Mesendoderm (in vitro differentiated cells): ENCODE measurements around the gene CD160.

Source experiments
- DNase-seq: peaks from one replicate; pipeline ENCODE4 v3.0.0; 2013
- H2AK5ac ChIP-seq: 2 replicates; pipeline ENCODE4 v1.6.1; 2013; ENCODE audit warnings: low read length, inconsistent platforms
- H2BK120ac ChIP-seq: 2 replicates; pipeline ENCODE4 v1.6.1; 2013; ENCODE audit warnings: low read depth, mild to moderate bottlenecking, low read length, moderate library complexity, mixed read lengths
- H2BK15ac ChIP-seq: replicated peaks from 2 replicates; pipeline ENCODE4 v1.6.1; 2013; ENCODE audit warnings: low read depth, mild to moderate bottlenecking, moderate library complexity
- H2BK5ac ChIP-seq: 2 replicates; pipeline ENCODE4 v1.6.1; 2013; ENCODE audit warnings: low read length, inconsistent platforms
- H3K18ac ChIP-seq: 2 replicates; pipeline ENCODE4 v1.6.1; 2013; ENCODE audit warnings: mild to moderate bottlenecking, low read length, mixed read lengths
- H3K23ac ChIP-seq: one replicate; pipeline ENCODE4 v1.6.1; 2013; ENCODE audit warnings: low read length
- H3K27ac ChIP-seq: 2 replicates; pipeline ENCODE4 v1.5.1; 2013; ENCODE audit warnings: low read depth, mild to moderate bottlenecking, inconsistent platforms, low read length, moderate library complexity
- H3K27me3 ChIP-seq: 2 replicates; pipeline ENCODE4 v1.6.1; 2013; ENCODE audit warnings: low read length, control low read depth, mild to moderate bottlenecking, inconsistent platforms; ENCODE audit not compliant: insufficient read depth, poor library complexity
- H3K36me3 ChIP-seq: 2 replicates; pipeline ENCODE4 v1.6.1; 2013; ENCODE audit warnings: low read length, inconsistent platforms; ENCODE audit not compliant: control insufficient read depth, insufficient read depth
- H3K4ac ChIP-seq: one replicate; pipeline ENCODE4 v1.6.1; 2013; ENCODE audit warnings: low read depth, mild to moderate bottlenecking, low read length, moderate library complexity
- H3K4me1 ChIP-seq: 2 replicates; pipeline ENCODE4 v1.6.1; 2013; ENCODE audit warnings: low read depth, low read length, inconsistent platforms; ENCODE audit not compliant: control insufficient read depth
- H3K4me2 ChIP-seq: 2 replicates; pipeline ENCODE4 v1.6.1; 2013; ENCODE audit warnings: low read length
- H3K4me3 ChIP-seq: 2 replicates; pipeline ENCODE4 v1.5.1; 2013; ENCODE audit warnings: mild to moderate bottlenecking, low read length
- H3K56ac ChIP-seq: one replicate; pipeline ENCODE4 v1.6.1; 2013; ENCODE audit warnings: low read length
- H3K79me1 ChIP-seq: 2 replicates; pipeline ENCODE4 v1.6.1; 2013; ENCODE audit warnings: low read length, inconsistent platforms
- H3K79me2 ChIP-seq: 2 replicates; pipeline ENCODE4 v1.6.1; 2013; ENCODE audit warnings: mild to moderate bottlenecking, low read length; ENCODE audit not compliant: control insufficient read depth, insufficient read depth
- H3K9ac ChIP-seq: 2 replicates; pipeline ENCODE4 v1.6.1; 2013; ENCODE audit warnings: low read length, inconsistent platforms
- H4K5ac ChIP-seq: one replicate; pipeline ENCODE4 v1.6.1; 2013; ENCODE audit warnings: low read length
- H4K8ac ChIP-seq: one replicate; pipeline ENCODE4 v1.6.1; 2013; ENCODE audit warnings: low read depth, mild to moderate bottlenecking, control low read depth, low read length, moderate library complexity
- WGBS: extraction: QIAGEN DNeasy Blood & Tissue Kit; methylation state at CpG from one replicate; pipeline ENCODE4 v1.1.7; 2013; ENCODE audit warnings: low lambda C conversion rate, missing lambda C conversion rate; ENCODE audit not compliant: insufficient coverage; ENCODE audit errors: extremely low coverage; 5-methylcytosine and 5-hydroxymethylcytosine counted together

CD160 gene

GRCh38 chr1:145730900-145731299 lies 11.6 kb downstream of the CD160 start:
- Histone ChIP-seq H3K36me3 (no peaks in the 10 kb centered on the region), H3K4me2 (no peak overlapping the region), H3K4ac (no peak overlapping the region), H2BK5ac (no peak overlapping the region), H3K56ac (no peak overlapping the region), H3K79me2 (no peaks in the 10 kb centered on the region), H3K4me1 (no peaks in the 10 kb centered on the region), H3K79me1 (no peaks in the 10 kb centered on the region), H3K27ac (no peak overlapping the region), H2BK120ac (no peak overlapping the region), H4K5ac (no peak overlapping the region), H3K4me3 (no peak overlapping the region), H4K8ac (no peak overlapping the region), H3K9ac (no peak overlapping the region), H3K23ac (no peak overlapping the region), H2BK15ac (no peak overlapping the region), H3K18ac (no peak overlapping the region), H2AK5ac (no peak overlapping the region), H3K27me3 (no peaks in the 10 kb centered on the region)
- DNase-seq, result peak; percentile 63
- WGBS, result no CpG with 5 or more reads among the region's 3 CpGs

- Histone ChIP-seq H3K27ac (no peak overlapping the region), H3K4me3 (no peak overlapping the region), H3K23ac (no peak overlapping the region), H3K36me3 (no peaks in the 10 kb centered on the region), H3K4me1 (no peaks in the 10 kb centered on the region), H3K56ac (no peak overlapping the region), H3K27me3 (no peaks in the 10 kb centered on the region), H2BK120ac (no peak overlapping the region), H3K79me2 (no peaks in the 10 kb centered on the region), H2AK5ac (no peak overlapping the region), H3K9ac (no peak overlapping the region), H4K8ac (no peak overlapping the region), H2BK5ac (no peak overlapping the region), H3K79me1 (no peaks in the 10 kb centered on the region), H3K4ac (no peak overlapping the region), H2BK15ac (no peak overlapping the region), H3K4me2 (no peak overlapping the region), H4K5ac (no peak overlapping the region), H3K18ac (no peak overlapping the region)
- DNase-seq, result no peak
- WGBS, result no CpG with 5 or more reads among the region's 1 CpG
Measured at GRCh38 chr1:145736191-145736590, 16.9 kb downstream of the CD160 start.

DNA sequence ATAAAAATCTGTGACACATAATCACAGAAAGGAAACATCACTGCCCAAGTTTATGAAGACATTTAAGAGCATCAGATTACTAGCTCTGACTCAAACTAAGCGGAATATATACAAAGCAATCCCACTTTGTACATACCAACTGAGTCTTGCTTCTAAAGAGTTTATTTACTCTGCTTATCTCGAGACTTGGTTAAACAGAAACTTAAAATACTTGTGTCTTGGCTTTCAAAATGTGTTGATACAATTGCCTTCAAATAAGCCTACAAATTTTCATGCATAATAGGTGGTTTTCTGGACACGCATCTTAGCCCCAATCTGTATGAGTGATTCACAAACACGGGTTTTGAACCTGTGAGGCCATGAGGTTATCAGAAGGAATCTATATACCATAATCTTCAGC lies 21.0 kb downstream of the CD160 start:
- no peak overlapping the region for H3K23ac ChIP-seq
- H3K36me3 ChIP-seq, result no peaks in the 10 kb centered on the region
- no peak overlapping the region for H2BK120ac ChIP-seq
- H3K9ac ChIP-seq, result no peak overlapping the region
- H3K4me3 ChIP-seq, result no peak overlapping the region
- H3K4me1 ChIP-seq, result no peaks in the 10 kb centered on the region
- no peak overlapping the region for H4K5ac ChIP-seq
- no peak overlapping the region for H4K8ac ChIP-seq
- no peak overlapping the region for H3K27ac ChIP-seq
- H2BK5ac ChIP-seq, result no peak overlapping the region
- H3K4ac ChIP-seq, result no peak overlapping the region
- H3K79me1 ChIP-seq, result no peaks in the 10 kb centered on the region
- H2AK5ac ChIP-seq, result no peak overlapping the region
- H3K27me3 ChIP-seq, result no peaks in the 10 kb centered on the region
- no peaks in the 10 kb centered on the region for H3K79me2 ChIP-seq
- H3K4me2 ChIP-seq, result no peak overlapping the region
- no CpG with 5 or more reads among the region's 4 CpGs for WGBS
- H3K56ac ChIP-seq, result no peak overlapping the region
- no peak overlapping the region for H3K18ac ChIP-seq
- DNase-seq, result no peak
- H2BK15ac ChIP-seq, result no peak overlapping the region

GRCh38 chr1:145747398-145748247 lies 28.3 kb downstream of the CD160 start:
- no peak overlapping the region for H3K18ac ChIP-seq
- H3K4ac ChIP-seq, result no peak overlapping the region
- H2AK5ac ChIP-seq, result no peak overlapping the region
- H3K56ac ChIP-seq, result no peak overlapping the region
- H3K4me3 ChIP-seq, result no peak overlapping the region
- peaks cover 2% of the 10 kb centered on the region for H3K36me3 ChIP-seq
- no peaks in the 10 kb centered on the region for H3K79me1 ChIP-seq
- H3K79me2 ChIP-seq, result no peaks in the 10 kb centered on the region
- H2BK15ac ChIP-seq, result no peak overlapping the region
- no CpG with 5 or more reads among the region's 9 CpGs for WGBS
- H4K5ac ChIP-seq, result no peak overlapping the region
- no peak overlapping the region for H3K4me2 ChIP-seq
- no peak overlapping the region for H4K8ac ChIP-seq
- no peak overlapping the region for H3K9ac ChIP-seq
- no peaks in the 10 kb centered on the region for H3K27me3 ChIP-seq
- H3K4me1 ChIP-seq, result no peaks in the 10 kb centered on the region
- DNase-seq, result no peak
- no peak overlapping the region for H2BK5ac ChIP-seq
- no peak overlapping the region for H3K27ac ChIP-seq
- no peak overlapping the region for H2BK120ac ChIP-seq
- H3K23ac ChIP-seq, result no peak overlapping the region

DNA sequence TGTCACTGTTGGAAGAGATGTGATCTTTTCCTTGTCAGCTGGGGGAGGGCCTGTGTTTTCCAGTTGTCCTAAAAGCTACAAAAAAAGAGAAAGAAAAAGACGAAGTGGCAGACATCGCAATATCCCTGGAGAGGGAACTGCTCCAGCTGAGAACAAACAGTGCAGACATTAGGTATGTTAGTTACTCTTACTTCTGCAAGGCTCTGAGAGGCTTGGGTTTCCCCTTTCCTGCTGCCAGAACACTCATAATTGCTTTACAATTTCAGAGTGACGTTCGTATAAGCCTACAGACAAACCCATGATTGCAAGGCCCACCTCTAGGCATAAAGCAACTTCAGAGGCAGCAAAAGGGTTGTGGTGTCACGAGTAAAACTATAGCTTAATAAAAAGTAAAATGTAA lies 31.1 kb downstream of the CD160 start:
- Histone ChIP-seq H3K4me1 (no peaks in the 10 kb centered on the region), H3K79me1 (no peaks in the 10 kb centered on the region), H2BK15ac (no peak overlapping the region), H3K79me2 (no peaks in the 10 kb centered on the region), H2AK5ac (no peak overlapping the region), H3K27me3 (no peaks in the 10 kb centered on the region), H2BK5ac (no peak overlapping the region), H3K56ac (no peak overlapping the region), H4K8ac (no peak overlapping the region), H3K9ac (no peak overlapping the region), H3K4ac (no peak overlapping the region), H3K36me3 (peaks cover 2% of the 10 kb centered on the region), H3K23ac (no peak overlapping the region), H3K18ac (no peak overlapping the region), H3K27ac (no peak overlapping the region), H3K4me3 (no peak overlapping the region), H3K4me2 (no peak overlapping the region), H4K5ac (no peak overlapping the region), H2BK120ac (no peak overlapping the region)
- WGBS, result no CpG with 5 or more reads among the region's 5 CpGs
- DNase-seq, result no peak
